Measurements from ENCODE around the gene HS6ST3. TPM values are rescaled to one million over a fixed set of nuclear protein-coding genes. Genes with fewer than 3 reads are reported as not detected.

The HS6ST3 gene
- total RNA-seq, 1 donor from 2014 or later = 3.0 TPM

- intact Hi-C loops (cut with DNase I) = no loop called here
- no peaks in the 10 kb centered on the region for H3K36me3 ChIP-seq
- no peak overlapping the region for H3K4me3 ChIP-seq
- TF ChIP-seq CTCF (IDR thresholded peaks at IDR 0.05) = no peak
- no peak overlapping the region for H3K27ac ChIP-seq
- no peaks in the 10 kb centered on the region for H3K4me1 ChIP-seq
- no peaks in the 10 kb centered on the region for H3K9me3 ChIP-seq
- DNase-seq (ENCODE audit: low spot score in 2 of 2) = no peak
- H3K27me3 ChIP-seq = no peaks in the 10 kb centered on the region
Observed at GRCh38 chr13:96178759-96179158, 88.9 kb downstream of the HS6ST3 start.

GRCh38 chr13:96179309-96179708 is 89.4 kb downstream of the HS6ST3 start:
- no peak for TF ChIP-seq CTCF (IDR thresholded peaks at IDR 0.05)
- Histone ChIP-seq H3K4me1 (no peaks in the 10 kb centered on the region), H3K4me3 (no peak overlapping the region), H3K27ac (no peak overlapping the region), H3K27me3 (no peaks in the 10 kb centered on the region), H3K36me3 (no peaks in the 10 kb centered on the region), H3K9me3 (no peaks in the 10 kb centered on the region)
- intact Hi-C loops (cut with DNase I) = no loop called here
- no peak for DNase-seq (ENCODE audit: low spot score in 2 of 2)

GRCh38 chr13:96181911-96182310 is 92.0 kb downstream of the HS6ST3 start:
- no peak for DNase-seq (ENCODE audit: low spot score in 2 of 2)
- Histone ChIP-seq H3K36me3 (no peaks in the 10 kb centered on the region), H3K4me1 (no peaks in the 10 kb centered on the region), H3K4me3 (no peak overlapping the region), H3K27ac (no peak overlapping the region), H3K27me3 (no peaks in the 10 kb centered on the region), H3K9me3 (no peaks in the 10 kb centered on the region)
- no peak for TF ChIP-seq CTCF (IDR thresholded peaks at IDR 0.05)
- intact Hi-C loops (cut with DNase I) = loop anchor here (2.0 kb wide), 1 partner anchor 79 kb away; no protein-coding TSS in a partner anchor

- Histone ChIP-seq H3K9me3 (no peaks in the 10 kb centered on the region), H3K27ac (no peak overlapping the region), H3K27me3 (no peaks in the 10 kb centered on the region), H3K4me1 (no peaks in the 10 kb centered on the region), H3K36me3 (no peaks in the 10 kb centered on the region), H3K4me3 (no peak overlapping the region)
- TF ChIP-seq CTCF (IDR thresholded peaks at IDR 0.05) = no peak
- intact Hi-C loops (cut with DNase I) = no loop called here
- no peak for DNase-seq (ENCODE audit: low spot score in 2 of 2)
Observed at GRCh38 chr13:96185818-96186217, 95.9 kb downstream of the HS6ST3 start.

- intact Hi-C loops (cut with DNase I) = no loop called here
Observed at GRCh38 chr13:96191367-96191766, 101.5 kb downstream of the HS6ST3 start.

More at GRCh38 chr13:96191367-96191766, 101.5 kb downstream of the HS6ST3 start:
- H3K27ac ChIP-seq = no peak overlapping the region
- H3K27me3 ChIP-seq = no peaks in the 10 kb centered on the region
- no peak overlapping the region for H3K4me3 ChIP-seq
- no peak for DNase-seq (ENCODE audit: low spot score in 2 of 2)
- no peaks in the 10 kb centered on the region for H3K9me3 ChIP-seq
- no peak for TF ChIP-seq CTCF (IDR thresholded peaks at IDR 0.05)
- no peaks in the 10 kb centered on the region for H3K4me1 ChIP-seq
- no peaks in the 10 kb centered on the region for H3K36me3 ChIP-seq
